H9 (cell line): ENCODE results near the gene GMPR2. TPM values are rescaled to one million over a fixed set of nuclear protein-coding genes. Genes with fewer than 3 reads are reported as not detected.

Experiments used
- DNase-seq: peaks from one replicate; pipeline ENCODE4 v3.0.0-alpha.2; 2017
- H2AFZ ChIP-seq: one replicate; pipeline ENCODE4 v1.6.1; 2013; ENCODE audit warnings: mild to moderate bottlenecking, low read length, control low read depth, moderate library complexity
- H2AK5ac ChIP-seq: 2 replicates; pipeline ENCODE4 v1.6.1; 2013; ENCODE audit warnings: low read length, control low read depth, mixed read lengths; ENCODE audit not compliant: insufficient read length
- H2BK120ac ChIP-seq: one replicate; pipeline ENCODE4 v1.6.1; 2013; ENCODE audit warnings: low read depth, mild to moderate bottlenecking, low read length, control low read depth, inconsistent platforms; ENCODE audit not compliant: poor library complexity, severe bottlenecking
- H2BK12ac ChIP-seq: 2 replicates; pipeline ENCODE4 v1.6.1; 2013; ENCODE audit warnings: low read length, control low read depth, mixed read lengths, low read depth; ENCODE audit not compliant: insufficient read length
- H2BK15ac ChIP-seq: 2 replicates; pipeline ENCODE4 v1.6.1; 2013; ENCODE audit warnings: low read depth, low read length, control low read depth
- H2BK20ac ChIP-seq: one replicate; pipeline ENCODE4 v1.6.1; 2013; ENCODE audit warnings: low read depth, mild to moderate bottlenecking, low read length, control low read depth, inconsistent platforms; ENCODE audit not compliant: poor library complexity, severe bottlenecking
- H2BK5ac ChIP-seq: 2 replicates; pipeline ENCODE4 v1.6.1; 2013; ENCODE audit warnings: low read length, control low read depth, mixed read lengths; ENCODE audit not compliant: insufficient read length
- H3K14ac ChIP-seq: 2 replicates; pipeline ENCODE4 v1.6.1; 2013; ENCODE audit warnings: low read length, control low read depth; ENCODE audit not compliant: insufficient read depth
- H3K18ac ChIP-seq: 2 replicates; pipeline ENCODE4 v1.6.1; 2013; ENCODE audit warnings: low read depth, mild to moderate bottlenecking, mixed read lengths, low read length, control low read depth; ENCODE audit not compliant: insufficient read length
- H3K23ac ChIP-seq: 2 replicates; pipeline ENCODE4 v1.6.1; 2013; ENCODE audit warnings: low read length, control low read depth, mixed read lengths, low read depth; ENCODE audit not compliant: insufficient read length
- H3K23me2 ChIP-seq: 2 replicates; pipeline ENCODE4 v1.6.1; 2013; ENCODE audit warnings: low read depth, mild to moderate bottlenecking, mixed read lengths, low read length, control low read depth; ENCODE audit not compliant: insufficient read length, poor library complexity, severe bottlenecking
- H3K27ac ChIP-seq: 2 replicates; pipeline ENCODE4 v1.5.1; 2013; ENCODE audit warnings: low read length, control low read depth, mixed read lengths, low read depth; ENCODE audit not compliant: insufficient read length
- H3K27me3 ChIP-seq: 2 replicates; pipeline ENCODE4 v1.6.1; 2013; ENCODE audit warnings: low read length, control low read depth, inconsistent platforms; ENCODE audit not compliant: insufficient read depth
- H3K4ac ChIP-seq: 2 replicates; pipeline ENCODE4 v1.6.1; 2013; ENCODE audit warnings: low read depth, mild to moderate bottlenecking, control low read depth, inconsistent platforms, low read length, moderate library complexity
- H3K4me1 ChIP-seq: 2 replicates; pipeline ENCODE4 v1.6.1; 2013; ENCODE audit warnings: low read length, control low read depth, inconsistent platforms; ENCODE audit not compliant: insufficient read depth
- H3K4me2 ChIP-seq: 2 replicates; pipeline ENCODE4 v1.6.1; 2013; ENCODE audit warnings: low read length, control low read depth, mixed read lengths; ENCODE audit not compliant: insufficient read length, insufficient read depth
- H3K56ac ChIP-seq: 2 replicates; pipeline ENCODE4 v1.6.1; 2013; ENCODE audit warnings: low read depth, mild to moderate bottlenecking, mixed read lengths, low read length, control low read depth; ENCODE audit not compliant: insufficient read length
- H3K79me1 ChIP-seq: 2 replicates; pipeline ENCODE4 v1.6.1; 2013; ENCODE audit warnings: low read depth, mild to moderate bottlenecking, moderate library complexity, low read length, control low read depth, inconsistent platforms; ENCODE audit not compliant: insufficient read depth, poor library complexity, severe bottlenecking
- H3K79me2 ChIP-seq: 2 replicates; pipeline ENCODE4 v1.6.1; 2013; ENCODE audit warnings: low read length, control low read depth, inconsistent platforms; ENCODE audit not compliant: insufficient read depth
- H3K9ac ChIP-seq: 2 replicates; pipeline ENCODE4 v1.6.1; 2013; ENCODE audit warnings: low read length, control low read depth, mixed read lengths; ENCODE audit not compliant: insufficient read length; ENCODE audit errors: extremely low read depth
- H3K9me3 ChIP-seq: one replicate; pipeline ENCODE4 v1.6.1; 2013; ENCODE audit warnings: low read depth, low read length, inconsistent platforms; ENCODE audit not compliant: control insufficient read depth
- H3T11ph ChIP-seq: one replicate; pipeline ENCODE4 v1.6.1; 2013; ENCODE audit warnings: mild to moderate bottlenecking, low read length, control low read depth, inconsistent platforms
- H4K20me1 ChIP-seq: one replicate; pipeline ENCODE4 v1.6.1; 2013; ENCODE audit not compliant: control insufficient read depth, insufficient read length, insufficient read depth
- H4K5ac ChIP-seq: 2 replicates; pipeline ENCODE4 v1.6.1; 2013; ENCODE audit warnings: low read depth, mild to moderate bottlenecking, mixed read lengths, low read length, control low read depth; ENCODE audit not compliant: insufficient read length
- H4K8ac ChIP-seq: replicated peaks from 2 replicates; pipeline ENCODE4 v1.6.1; 2013; ENCODE audit warnings: low read length, control low read depth, mixed read lengths, low read depth; ENCODE audit not compliant: insufficient read length
- H4K91ac ChIP-seq: 2 replicates; pipeline ENCODE4 v1.6.1; 2013; ENCODE audit warnings: low read depth, mild to moderate bottlenecking, moderate library complexity, mixed read lengths, low read length, control low read depth; ENCODE audit not compliant: insufficient read length
- H3K27ac Mint-ChIP-seq, 3 experiments: 2 replicates in 2 of 3; 3 replicates in 1 of 3; pipeline ENCODE4 v1.8.0; 2020 to 2021; ENCODE audit warnings: mixed read lengths in 3 of 3, mild to moderate bottlenecking in 1 of 3, moderate library complexity in 1 of 3
- H3K27me3 Mint-ChIP-seq: 2 replicates; pipeline ENCODE4 v1.8.0; 2021; ENCODE audit warnings: low read depth, mild to moderate bottlenecking, moderate library complexity, mixed read lengths
- H3K36me3 Mint-ChIP-seq, 3 experiments: 2 replicates in 2 of 3; 3 replicates in 1 of 3; pipeline ENCODE4 v1.8.0; 2020 to 2021; ENCODE audit warnings: low read depth in 3 of 3, mixed read lengths in 3 of 3; ENCODE audit not compliant: insufficient read depth in 1 of 3
- H3K4me1 Mint-ChIP-seq, 2 experiments: 2 replicates each; pipeline ENCODE4 v1.8.0; 2020; ENCODE audit warnings: mixed read lengths in 2 of 2
- H3K4me3 Mint-ChIP-seq, 2 experiments: 2 replicates in 1 of 2; 3 replicates in 1 of 2; pipeline ENCODE4 v1.8.0; 2020 to 2021; ENCODE audit warnings: mild to moderate bottlenecking in 2 of 2, mixed read lengths in 2 of 2, moderate library complexity in 1 of 2
- H3K9me3 Mint-ChIP-seq, 2 experiments: 2 replicates in 1 of 2; 3 replicates in 1 of 2; pipeline ENCODE4 v1.8.0; 2020; ENCODE audit warnings: mild to moderate bottlenecking in 2 of 2, mixed read lengths in 2 of 2, moderate library complexity in 1 of 2
- CTCF ChIP-seq: fragments of 200-600 bp; sonication (generic); conservative IDR thresholded peaks from 3 replicates; pipeline ENCODE4 v1.8.0; 2021; ENCODE audit warnings: antibody characterized with exemption, mild to moderate bottlenecking
- WGBS: extraction: QIAGEN DNeasy Blood & Tissue Kit; methylation state at CpG from one replicate; pipeline ENCODE4 v1.1.7; 2013; ENCODE audit warnings: missing lambda C conversion rate, low lambda C conversion rate, mixed read lengths; ENCODE audit not compliant: insufficient read length; ENCODE audit errors: extremely low coverage; 5-methylcytosine and 5-hydroxymethylcytosine counted together
- total RNA-seq: library from RNA; stranded (reverse); gene quantifications from 2 replicates; pipeline ENCODE4 v1.2.1, GENCODE V29; 2021

Gene GMPR2
- total RNA-seq, 1 experiment from 2014 or later, result 84.7 TPM

GRCh38 chr14:24255931-24256711 is 23.4 kb downstream of the GMPR2 start:
- Histone ChIP-seq H3K14ac (no peak overlapping the region), H4K91ac (no peak overlapping the region), H2BK5ac (no peak overlapping the region), H2AK5ac (no peak overlapping the region), H4K5ac (no peak overlapping the region), H3K4ac (no peak overlapping the region), H3T11ph (no peak overlapping the region), H3K9me3 (no peaks in the 10 kb centered on the region), H2BK20ac (no peak overlapping the region), H2BK15ac (no peak overlapping the region), H3K27me3 (no peaks in the 10 kb centered on the region), H2AFZ (no peak overlapping the region), H3K23ac (no peak overlapping the region), H3K4me2 (no peak overlapping the region), H4K8ac (no peak overlapping the region), H3K23me2 (no peaks in the 10 kb centered on the region), H4K20me1 (no peaks in the 10 kb centered on the region), H3K18ac (no peak overlapping the region), H3K56ac (no peak overlapping the region), H2BK12ac (no peak overlapping the region), H3K9ac (no peak overlapping the region), H3K4me1 (no peaks in the 10 kb centered on the region), H3K79me2 (no peaks in the 10 kb centered on the region), H3K79me1 (no peaks in the 10 kb centered on the region), H3K27ac (no peak overlapping the region), H2BK120ac (no peak overlapping the region)
- TF ChIP-seq CTCF, result no peak
- H3K27me3 Mint-ChIP-seq, result no peaks in the 10 kb centered on the region; the same call in 1 of the 2 replicates
- DNase-seq, result peak; percentile 15
- no peaks in the 10 kb centered on the region; a peak in 1 of 4 replicates for H3K4me1 Mint-ChIP-seq
- H3K36me3 Mint-ChIP-seq, result no peaks in the 10 kb centered on the region
- H3K9me3 Mint-ChIP-seq, result no peaks in the 10 kb centered on the region
- no CpG with 5 or more reads among the region's 12 CpGs for WGBS
- 0 out of 7 replicates have a peak overlapping the region, but pooled peaks of 2 of the 3 experiments have one; percentile 21 to 57 for H3K27ac Mint-ChIP-seq
- no peak overlapping the region for H3K4me3 Mint-ChIP-seq
